ENCODE measurements around the gene TTC27.
"Not testable (repeated sequence)": the region's sequence is repeated elsewhere in the genome, so short reads cannot be mapped to it uniquely, and the experiment has no call there.

The TTC27 gene

GRCh38 chr2:32750880-32751279, 123.0 kb downstream of the TTC27 start:
- TF ChIP-seq EZH2phosphoT487 (IDR thresholded peaks at IDR 0.05; ENCODE audit: low read depth), result no peak
- no peak for TF ChIP-seq CTCF (IDR thresholded peaks at IDR 0.05; ENCODE audit: low read depth, low read length)
- Histone ChIP-seq H3K4me1 (ENCODE audit: low read length) (peaks cover 13% of the 10 kb centered on the region), H3K36me3 (replicated peaks; ENCODE audit: low read depth, low read length) (peaks cover 21% of the 10 kb centered on the region)

DNA sequence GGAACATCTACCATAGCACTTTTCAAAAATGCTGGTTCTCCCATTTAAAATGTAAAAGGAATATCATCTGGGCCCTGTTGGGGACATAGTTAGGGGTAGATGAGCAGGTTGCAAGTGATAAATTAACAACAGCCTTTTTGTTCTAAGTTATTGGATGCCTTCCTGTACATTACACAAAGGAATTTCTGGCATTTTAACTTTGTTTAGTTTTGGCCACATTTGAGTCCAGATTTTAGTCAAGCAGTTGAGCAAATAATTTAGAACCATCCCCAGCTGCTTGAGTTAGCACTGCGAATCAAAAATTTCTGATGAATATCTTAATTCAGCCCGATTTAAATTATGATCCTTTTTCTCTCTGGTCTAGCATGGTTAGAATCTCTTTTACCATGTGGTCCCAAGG, 124.4 kb downstream of the TTC27 start:
- Histone ChIP-seq H3K27me3 (ENCODE audit: low read depth, low read length) (no peaks in the 10 kb centered on the region), H4K20me1 (ENCODE audit: insufficient read depth, low read length) (no peaks in the 10 kb centered on the region), H3K9me3 (ENCODE audit: insufficient read depth, low read length) (no peaks in the 10 kb centered on the region), H3K9ac (ENCODE audit: low read length) (no peak overlapping the region), H3K79me2 (ENCODE audit: low read length) (no peaks in the 10 kb centered on the region), H3K4me2 (ENCODE audit: low read length) (no peak overlapping the region), H3K4me3 (ENCODE audit: low read length) (no peak overlapping the region), H3K27ac (ENCODE audit: low read length) (no peak overlapping the region), H3K36me3 (replicated peaks; ENCODE audit: low read depth, low read length) (peaks cover 21% of the 10 kb centered on the region), H2AFZ (ENCODE audit: low read depth, low read length) (no peak overlapping the region), H3K4me1 (ENCODE audit: low read length) (peaks cover 13% of the 10 kb centered on the region)
- TF ChIP-seq EZH2phosphoT487 (IDR thresholded peaks at IDR 0.05; ENCODE audit: low read depth), result no peak
- no peak for TF ChIP-seq CTCF (IDR thresholded peaks at IDR 0.05; ENCODE audit: low read depth, low read length)

More at GRCh38 chr2:32750880-32751279, 123.0 kb downstream of the TTC27 start:
- no peaks in the 10 kb centered on the region for H3K79me2 ChIP-seq (ENCODE audit: low read length)
- no peak overlapping the region for H3K9ac ChIP-seq (ENCODE audit: low read length)
- no peaks in the 10 kb centered on the region for H3K27me3 ChIP-seq (ENCODE audit: low read depth, low read length)
- no peaks in the 10 kb centered on the region for H4K20me1 ChIP-seq (ENCODE audit: insufficient read depth, low read length)
- no peaks in the 10 kb centered on the region for H3K9me3 ChIP-seq (ENCODE audit: insufficient read depth, low read length)
- no peak overlapping the region for H3K4me3 ChIP-seq (ENCODE audit: low read length)
- no peak overlapping the region for H3K4me2 ChIP-seq (ENCODE audit: low read length)
- H2AFZ ChIP-seq (ENCODE audit: low read depth, low read length), result no peak overlapping the region
- no peak overlapping the region for H3K27ac ChIP-seq (ENCODE audit: low read length)

- H3K36me3 ChIP-seq (replicated peaks; ENCODE audit: low read depth, low read length), result peaks cover 21% of the 10 kb centered on the region
- no peaks in the 10 kb centered on the region for H3K79me2 ChIP-seq (ENCODE audit: low read length)
- TF ChIP-seq EZH2phosphoT487 (IDR thresholded peaks at IDR 0.05; ENCODE audit: low read depth), result no peak
- no peak overlapping the region for H3K27ac ChIP-seq (ENCODE audit: low read length)
- no peak overlapping the region for H2AFZ ChIP-seq (ENCODE audit: low read depth, low read length)
- no peak overlapping the region for H3K9ac ChIP-seq (ENCODE audit: low read length)
- H3K4me1 ChIP-seq (ENCODE audit: low read length), result peaks cover 13% of the 10 kb centered on the region
- no peak overlapping the region for H3K4me3 ChIP-seq (ENCODE audit: low read length)
- no peaks in the 10 kb centered on the region for H3K27me3 ChIP-seq (ENCODE audit: low read depth, low read length)
- no peaks in the 10 kb centered on the region for H4K20me1 ChIP-seq (ENCODE audit: insufficient read depth, low read length)
- H3K9me3 ChIP-seq (ENCODE audit: insufficient read depth, low read length), result no peaks in the 10 kb centered on the region
- no peak overlapping the region for H3K4me2 ChIP-seq (ENCODE audit: low read length)
These were observed 125.1 kb downstream of the TTC27 start for GRCh38 chr2:32752952-32753351.

GRCh38 chr2:32754676-32755075, 126.8 kb downstream of the TTC27 start:
- not testable (repeated sequence) for H3K4me2 ChIP-seq (ENCODE audit: low read length); H2AFZ ChIP-seq (ENCODE audit: low read depth, low read length); H3K4me3 ChIP-seq (ENCODE audit: low read length); H3K27ac ChIP-seq (ENCODE audit: low read length); H3K9me3 ChIP-seq (ENCODE audit: insufficient read depth, low read length); H3K79me2 ChIP-seq (ENCODE audit: low read length); H3K9ac ChIP-seq (ENCODE audit: low read length); H4K20me1 ChIP-seq (ENCODE audit: insufficient read depth, low read length); H3K27me3 ChIP-seq (ENCODE audit: low read depth, low read length)
- H3K4me1 ChIP-seq (ENCODE audit: low read length), result peaks cover 13% of the 10 kb centered on the region
- H3K36me3 ChIP-seq (replicated peaks; ENCODE audit: low read depth, low read length), result peaks cover 18% of the 10 kb centered on the region

DNA sequence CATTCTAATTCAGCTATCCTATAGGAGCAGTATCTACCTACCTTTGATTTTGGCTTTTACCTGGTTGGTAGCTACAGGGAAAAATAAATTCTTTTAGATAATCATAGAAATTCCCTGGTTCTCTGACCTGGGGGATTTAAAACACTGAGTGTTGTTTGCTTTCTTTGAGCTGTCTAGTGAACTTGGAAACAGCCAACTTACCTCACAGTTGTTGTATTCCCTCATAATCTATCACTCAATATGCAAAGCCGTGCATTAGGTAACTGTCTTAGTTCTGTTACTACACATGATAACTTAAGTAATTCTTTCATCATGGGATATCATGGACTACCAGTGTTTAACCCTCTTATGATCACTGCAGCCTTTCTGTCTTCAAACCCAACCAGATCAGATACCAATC, 127.8 kb downstream of the TTC27 start:
- H2AFZ ChIP-seq (ENCODE audit: low read depth, low read length), result no peak overlapping the region
- H3K79me2 ChIP-seq (ENCODE audit: low read length), result no peaks in the 10 kb centered on the region
- H3K9ac ChIP-seq (ENCODE audit: low read length), result no peak overlapping the region
- H3K9me3 ChIP-seq (ENCODE audit: insufficient read depth, low read length), result no peaks in the 10 kb centered on the region
- no peaks in the 10 kb centered on the region for H3K27me3 ChIP-seq (ENCODE audit: low read depth, low read length)
- H3K4me1 ChIP-seq (ENCODE audit: low read length), result peaks cover 13% of the 10 kb centered on the region
- no peak for TF ChIP-seq CTCF (IDR thresholded peaks at IDR 0.05; ENCODE audit: low read depth, low read length)
- no peak overlapping the region for H3K4me3 ChIP-seq (ENCODE audit: low read length)
- no peak overlapping the region for H3K4me2 ChIP-seq (ENCODE audit: low read length)
- no peaks in the 10 kb centered on the region for H4K20me1 ChIP-seq (ENCODE audit: insufficient read depth, low read length)
- H3K27ac ChIP-seq (ENCODE audit: low read length), result no peak overlapping the region
- peaks cover 16% of the 10 kb centered on the region for H3K36me3 ChIP-seq (replicated peaks; ENCODE audit: low read depth, low read length)
